ENCODE measurements around the gene PBX4.

The PBX4 gene

DNA sequence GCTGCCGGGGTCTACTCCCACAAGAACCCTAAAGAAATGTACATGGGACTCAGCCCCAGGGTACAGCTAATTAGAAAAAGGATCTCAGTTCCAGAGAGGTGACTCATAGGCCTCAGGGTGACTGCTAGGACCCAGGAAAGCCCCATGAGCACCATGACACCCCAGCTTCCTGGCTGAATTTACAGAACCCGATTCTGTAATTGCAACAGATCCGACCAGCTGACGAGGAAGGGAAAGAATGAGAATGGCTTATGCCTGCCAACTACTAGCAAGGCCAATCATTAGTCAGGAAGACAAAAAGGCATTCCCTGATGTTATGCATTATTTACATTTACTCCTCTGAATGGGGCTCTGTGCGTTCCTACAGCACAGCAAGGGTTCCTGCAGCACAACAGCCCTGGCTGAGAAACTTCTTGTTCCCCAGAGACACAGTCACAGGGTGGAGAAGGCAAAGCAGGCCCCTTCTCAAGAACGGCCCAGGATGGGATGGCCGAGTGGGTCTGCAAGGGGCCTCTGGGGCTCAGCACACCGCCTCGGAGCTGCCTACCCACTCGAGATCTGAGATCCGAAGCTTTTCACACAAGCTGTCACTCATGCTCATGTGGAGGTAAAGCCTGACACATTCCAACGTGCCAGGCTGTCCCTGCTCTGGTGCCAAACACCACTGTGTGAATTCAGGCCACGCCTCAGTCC lies 27.2 kb downstream of the PBX4 start:
- DNase-seq, result no peak

DNA sequence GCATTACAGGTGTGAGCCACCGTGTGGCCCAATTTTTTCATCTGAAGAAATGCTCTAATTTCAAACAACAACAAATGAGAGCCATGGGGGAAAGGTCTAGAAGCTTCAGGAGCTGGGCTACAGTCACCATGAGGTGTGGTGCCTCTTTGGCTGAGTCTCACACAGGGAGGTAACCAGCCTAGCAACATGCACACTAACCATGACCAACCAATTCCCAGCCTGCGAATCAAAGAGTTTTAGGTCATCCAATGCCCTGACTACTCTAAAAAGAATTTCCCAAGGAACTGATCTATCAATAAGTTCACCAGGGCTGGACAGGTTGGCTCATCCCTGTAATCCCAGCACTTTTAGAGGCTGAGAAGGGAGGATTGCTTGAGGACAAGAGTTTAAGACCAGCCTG lies 29.9 kb downstream of the PBX4 start:
- no peak for DNase-seq

DNA sequence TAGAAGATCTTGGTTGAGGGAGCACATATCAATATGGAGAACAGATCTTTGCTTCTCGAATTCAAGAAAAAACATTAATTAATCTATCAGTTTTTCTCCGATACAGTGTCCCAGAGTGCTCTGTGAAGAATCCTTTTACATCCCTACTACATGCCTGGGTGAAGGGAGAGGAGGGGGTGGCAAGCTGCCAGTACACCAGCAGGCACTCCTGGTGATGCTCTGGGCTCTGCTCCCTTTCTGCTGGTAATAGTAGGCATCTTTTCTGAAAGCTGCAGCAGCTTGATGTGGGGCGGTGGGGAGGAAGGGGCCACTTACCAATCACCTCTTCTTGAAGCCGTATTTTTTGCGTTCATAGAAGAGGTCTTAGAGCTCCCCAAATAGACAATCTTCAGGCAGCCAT lies 30.7 kb downstream of the PBX4 start:
- DNase-seq, result no peak

DNA sequence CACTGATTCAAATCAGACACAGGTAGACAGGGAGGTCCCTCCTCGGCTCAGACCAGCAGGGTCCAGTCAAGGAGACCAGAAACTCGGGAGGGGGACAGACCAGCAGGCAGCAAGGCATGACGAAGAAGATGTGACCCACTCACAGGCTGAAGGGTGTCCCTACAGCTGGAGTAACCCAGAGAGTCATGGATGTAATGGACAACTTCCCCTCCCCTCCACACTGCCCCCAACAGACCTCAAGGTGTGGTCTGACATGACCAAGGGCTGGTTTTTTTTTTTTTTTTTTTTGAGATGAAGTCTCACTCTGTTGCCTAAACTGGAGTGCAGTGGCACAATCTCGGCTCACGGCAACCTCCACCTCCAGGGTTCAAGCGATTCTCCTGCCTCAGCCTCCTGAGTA lies 34.1 kb downstream of the PBX4 start:
- no peak for DNase-seq

DNA sequence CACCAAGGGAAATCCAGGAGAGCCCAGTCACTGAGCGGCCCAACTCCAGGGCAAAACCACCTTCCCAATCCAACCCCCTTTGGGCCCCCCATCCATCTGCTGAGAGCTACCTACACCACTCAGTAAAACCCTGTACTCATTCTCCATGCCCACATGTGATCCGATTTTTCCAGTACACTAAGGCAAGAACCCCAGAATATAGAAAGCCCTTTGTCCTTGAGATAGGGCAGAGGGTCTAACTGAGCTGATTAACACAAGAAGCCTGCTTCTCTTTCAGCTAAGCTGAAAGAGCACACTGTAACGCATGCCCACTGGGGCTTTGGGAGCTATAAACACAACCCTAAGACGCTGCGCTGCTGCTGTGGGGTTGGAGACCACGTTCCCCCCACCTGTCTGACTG lies 36.0 kb downstream of the PBX4 start:
- DNase-seq, result no peak

DNA sequence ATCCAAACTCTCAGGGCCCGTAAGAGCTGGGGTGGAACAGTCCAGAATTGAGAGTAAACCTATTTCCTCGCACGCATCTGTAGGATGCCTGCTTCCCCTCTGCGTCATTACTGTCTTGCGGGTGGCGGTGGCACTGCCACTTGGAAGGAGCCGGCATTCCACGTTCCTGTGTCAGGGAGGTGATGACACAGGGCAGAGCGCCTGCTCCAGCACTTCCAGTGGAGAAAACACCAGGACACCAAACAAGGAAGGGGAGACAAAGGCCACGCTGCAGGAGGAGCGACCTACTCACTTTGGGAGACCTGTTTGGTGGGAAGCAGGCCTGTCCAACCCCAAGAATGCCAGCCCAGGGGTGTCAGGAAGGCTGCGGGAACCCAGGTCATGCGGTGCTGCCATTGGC lies 37.1 kb downstream of the PBX4 start:
- no peak for DNase-seq

DNA sequence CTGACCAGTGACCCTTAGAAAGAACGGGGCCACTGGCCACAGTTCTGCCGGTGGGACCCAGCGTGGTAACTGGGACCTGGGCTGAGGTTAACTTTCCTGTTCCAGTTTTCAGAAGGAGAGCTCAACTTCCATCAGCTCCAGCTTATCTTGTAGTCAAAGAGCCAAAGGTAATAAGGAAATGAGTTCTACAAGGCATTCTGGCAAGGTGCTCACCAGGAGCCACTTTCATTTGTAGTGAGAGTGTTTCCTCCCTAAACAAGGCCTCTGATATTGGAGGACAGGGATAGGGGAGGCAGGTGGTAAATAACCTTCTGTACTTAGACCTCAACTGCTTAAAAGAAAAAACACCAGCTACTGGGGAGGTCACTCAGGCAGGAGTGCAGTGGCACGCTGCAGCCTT lies 38.1 kb downstream of the PBX4 start:
- no peak for DNase-seq

DNA sequence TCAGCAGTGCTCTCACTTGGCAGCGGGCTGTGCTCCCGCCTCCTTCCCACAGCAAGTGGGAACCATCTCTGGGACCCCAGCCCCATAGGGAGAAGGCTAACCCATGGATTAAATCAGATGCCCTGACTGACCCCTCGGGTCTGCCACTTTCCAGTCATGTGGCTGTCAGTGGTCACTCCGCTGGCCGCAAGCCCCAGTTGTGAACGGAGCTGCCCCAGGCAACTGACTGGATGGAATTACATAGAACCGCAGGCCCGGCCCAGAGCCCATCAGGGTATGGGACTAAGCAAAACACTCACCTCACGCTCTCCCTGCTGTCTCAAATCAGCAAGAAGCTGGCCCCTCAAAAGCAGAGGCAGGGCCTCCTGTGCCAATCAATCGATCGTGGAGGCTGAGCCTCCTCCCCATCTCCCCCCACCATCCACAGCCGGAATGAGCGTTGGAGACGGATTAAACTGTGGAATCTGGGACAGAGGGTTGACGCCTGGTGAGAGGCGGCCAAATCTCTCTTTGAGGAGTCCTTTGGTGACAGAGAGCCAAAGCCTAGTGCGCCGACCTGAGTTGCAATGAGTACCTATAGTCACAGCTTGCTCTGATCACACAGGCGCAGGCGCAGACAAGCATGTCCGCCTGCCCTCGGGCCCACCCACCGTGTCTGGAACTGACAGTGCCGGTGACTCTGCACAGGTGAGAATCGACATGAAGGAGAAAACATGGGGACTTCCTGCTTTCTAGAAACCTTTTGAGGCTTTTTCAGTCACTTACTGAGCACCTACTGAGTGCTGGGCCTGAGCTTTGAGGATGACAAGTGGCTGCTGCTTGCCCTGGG lies 38.7 kb downstream of the PBX4 start:
- DNase-seq, result no peak

DNA sequence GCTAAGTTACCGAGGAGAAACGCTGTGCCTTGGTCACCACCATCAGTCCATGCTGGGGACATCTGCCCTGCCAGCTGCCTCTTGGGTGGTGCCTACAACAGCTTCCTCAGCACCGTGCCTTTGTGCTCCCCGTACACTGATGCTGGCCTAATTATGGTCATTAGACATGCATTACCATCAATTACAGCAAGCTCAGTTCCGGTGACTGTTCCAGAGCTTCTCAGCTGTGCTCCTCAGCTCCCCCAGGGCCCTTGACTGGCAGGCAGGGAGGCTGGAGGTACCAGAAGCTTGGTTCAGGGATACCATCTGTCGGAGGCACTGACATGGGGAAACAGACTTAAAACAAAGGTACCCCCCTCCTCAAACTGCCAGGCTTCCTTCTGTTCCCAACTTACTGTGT lies 40.2 kb downstream of the PBX4 start:
- no peak for DNase-seq

DNA sequence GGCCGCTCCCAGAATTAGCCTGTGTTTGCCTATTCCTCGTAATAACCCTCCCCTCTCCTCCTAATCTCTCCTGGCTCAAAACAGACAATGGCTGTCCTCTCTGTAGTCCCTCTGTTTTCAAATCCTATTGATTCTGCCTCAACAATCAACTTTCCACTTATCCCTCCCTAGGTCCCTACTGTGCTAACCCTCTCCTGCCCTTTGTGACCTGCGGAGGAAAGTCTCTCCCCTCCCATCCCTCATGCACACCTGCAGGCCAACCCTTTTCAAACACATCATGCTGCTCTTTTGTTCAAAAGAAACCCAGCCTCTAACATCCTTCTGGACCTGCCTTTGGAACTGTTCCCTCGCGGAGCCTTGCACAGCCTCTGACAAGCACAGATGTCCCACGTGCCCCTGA lies 43.1 kb downstream of the PBX4 start:
- no peak for DNase-seq

DNA sequence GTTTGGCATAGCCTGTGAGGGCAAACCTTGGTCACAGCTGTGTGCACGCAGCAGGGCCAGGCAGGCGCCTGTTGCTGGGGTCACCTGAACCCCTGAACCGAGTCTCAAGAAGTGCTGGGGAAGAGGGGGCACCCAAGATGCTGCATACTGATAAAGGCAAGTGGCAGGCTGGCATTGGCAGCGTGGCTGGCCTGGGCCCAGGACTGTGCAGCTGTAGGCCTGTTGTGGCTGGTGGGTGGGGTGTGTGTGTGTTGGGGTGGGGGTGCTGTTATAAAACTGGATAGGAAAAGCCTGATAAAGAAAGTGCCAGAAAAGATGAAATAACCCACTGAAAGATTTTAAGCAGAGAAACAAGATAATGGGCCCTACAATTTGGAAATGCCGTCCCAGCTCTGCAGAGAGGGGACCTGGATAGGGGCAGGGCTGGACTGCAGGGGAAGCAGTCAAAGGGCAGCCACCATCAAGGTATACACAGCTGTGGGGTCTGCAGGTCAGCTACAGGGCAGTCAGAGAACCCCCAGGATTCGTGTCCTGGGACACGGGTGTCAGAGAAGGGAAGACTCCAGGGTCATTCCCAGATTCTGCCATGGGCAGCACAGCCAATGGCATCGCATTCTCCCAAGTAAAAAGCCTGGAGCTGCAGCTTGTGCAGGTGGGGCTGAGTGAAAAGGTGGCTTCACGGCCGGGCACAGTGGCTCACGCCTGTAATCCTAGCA lies 47.3 kb downstream of the PBX4 start:
- no peak for DNase-seq

DNA sequence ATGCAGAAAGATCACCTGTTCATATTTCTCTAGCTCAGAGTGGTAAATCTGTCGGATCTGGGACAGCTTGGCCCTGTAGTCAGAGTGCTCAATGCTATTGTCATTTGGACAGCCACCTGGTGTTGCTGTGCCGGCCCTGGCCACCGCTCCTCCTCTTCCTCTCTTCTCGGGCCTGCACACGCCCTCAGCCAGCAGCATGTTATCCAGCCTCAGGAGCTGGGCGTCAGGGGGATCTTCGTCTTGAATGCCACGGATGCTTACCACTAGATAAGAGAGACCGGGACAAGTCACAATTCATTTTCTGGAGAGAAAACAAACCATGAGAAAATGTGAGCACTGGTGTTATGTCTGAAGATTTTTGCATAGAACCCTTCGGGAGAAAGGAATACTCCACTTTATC lies 47.9 kb downstream of the PBX4 start:
- no peak for DNase-seq

DNA sequence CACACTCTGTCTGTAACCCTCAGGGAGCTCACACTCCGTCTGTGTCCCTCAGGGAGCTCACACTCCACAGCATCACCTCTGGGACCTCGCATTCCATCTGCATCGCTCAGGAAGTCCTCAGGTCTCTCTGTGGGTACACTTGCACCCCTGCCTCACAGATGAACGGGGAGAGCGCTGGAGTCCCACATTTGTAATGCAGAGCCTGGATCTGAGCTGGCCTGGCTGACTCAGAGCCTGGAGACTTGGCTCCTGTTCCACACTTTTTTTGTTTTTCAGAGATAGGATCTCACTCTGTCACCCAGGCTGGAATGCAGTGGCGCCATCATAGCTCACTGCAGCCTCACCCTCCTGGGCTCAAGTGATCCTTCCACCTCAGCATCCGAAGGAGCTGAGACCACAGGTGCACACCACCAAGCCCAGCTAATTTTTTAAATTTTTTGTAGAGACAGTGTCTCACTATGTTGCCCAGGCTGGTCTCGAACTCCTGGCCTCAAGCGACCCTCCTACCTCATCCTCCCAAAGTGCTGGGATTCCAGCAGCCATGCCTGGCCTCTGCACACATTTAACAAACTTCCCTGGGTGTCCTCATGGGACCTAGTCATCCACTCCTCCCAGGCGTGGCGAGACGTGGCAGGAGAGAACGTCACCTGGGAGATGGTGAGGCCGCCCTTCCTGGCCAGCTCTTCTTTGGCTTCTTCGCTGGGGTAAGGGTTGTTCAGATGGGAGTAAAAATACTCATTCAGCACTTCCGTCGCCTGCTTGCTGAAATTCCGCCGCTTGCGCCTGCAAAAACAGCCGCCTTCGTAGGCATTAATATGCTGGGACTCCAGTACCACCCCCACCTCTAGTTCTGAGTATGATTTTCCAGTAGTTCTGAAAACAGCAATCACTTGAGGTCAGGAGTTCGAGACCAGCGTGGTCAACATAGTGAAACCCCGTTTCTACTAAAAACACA lies 49.4 kb downstream of the PBX4 start:
- no peak for DNase-seq

DNA sequence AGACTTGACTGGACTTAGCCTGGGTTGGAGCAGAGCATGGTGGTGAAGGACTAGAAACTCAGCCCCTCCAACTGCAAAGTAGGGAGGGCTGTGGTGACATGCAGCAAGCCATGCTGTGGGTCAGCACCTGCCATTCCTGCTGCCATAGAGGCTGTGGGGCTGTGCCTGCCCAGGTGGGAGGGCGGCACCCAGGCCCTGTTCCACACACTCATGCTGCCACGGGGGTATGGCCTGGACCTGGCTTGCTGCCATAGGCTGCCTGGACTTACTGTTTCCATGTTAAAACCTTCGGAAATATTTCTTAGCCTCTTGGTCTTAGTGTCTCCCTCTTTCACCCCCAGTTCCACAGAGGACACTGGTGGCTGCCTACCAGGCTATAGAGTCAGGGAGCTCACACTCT lies 51.1 kb downstream of the PBX4 start:
- DNase-seq, result no peak

DNA sequence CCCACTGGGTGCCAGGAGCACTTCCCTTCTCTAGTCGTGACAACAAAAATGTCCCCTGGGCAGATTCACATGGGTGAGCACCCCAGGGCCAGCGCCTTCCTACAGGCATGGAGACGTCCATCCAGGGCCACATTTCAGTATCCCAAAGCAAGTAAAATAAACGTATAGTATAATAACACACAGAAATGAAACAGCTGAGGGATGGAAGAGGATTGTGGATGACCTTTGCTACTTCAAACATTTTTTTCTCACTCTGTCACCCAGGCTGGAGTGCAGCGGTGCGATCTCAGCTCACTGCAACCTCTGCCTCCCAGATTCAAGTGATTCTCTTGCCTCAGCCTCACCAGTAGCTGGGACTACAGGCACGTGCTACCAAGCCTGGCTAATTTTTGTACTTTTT lies 52.2 kb downstream of the PBX4 start:
- no peak for DNase-seq

DNA sequence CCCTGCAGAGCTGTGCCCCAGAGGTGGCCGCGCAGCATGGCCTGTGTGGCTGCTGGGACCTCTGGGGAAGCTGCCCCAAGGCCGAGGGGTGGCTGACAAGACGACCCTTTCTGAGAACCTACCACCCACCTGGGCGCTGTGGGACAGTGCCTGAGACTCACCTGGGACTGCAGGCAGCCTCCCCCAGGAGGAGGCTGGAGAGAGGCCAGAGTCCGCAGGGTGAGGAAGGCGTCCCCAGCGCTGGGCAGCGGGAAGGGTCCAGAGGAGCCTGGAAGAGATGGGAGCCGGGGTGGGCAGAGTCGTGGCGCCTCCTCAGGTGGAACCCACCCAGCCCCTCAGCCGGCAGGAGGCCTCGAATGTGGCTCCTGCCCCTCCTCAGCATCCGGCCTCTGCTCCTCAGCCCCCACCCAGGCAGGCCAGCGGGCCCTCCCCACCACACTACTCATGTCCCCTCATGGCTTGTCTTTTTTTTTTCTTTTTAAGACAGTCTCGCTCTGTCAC lies 55.1 kb downstream of the PBX4 start:
- DNase-seq, result no peak

DNA sequence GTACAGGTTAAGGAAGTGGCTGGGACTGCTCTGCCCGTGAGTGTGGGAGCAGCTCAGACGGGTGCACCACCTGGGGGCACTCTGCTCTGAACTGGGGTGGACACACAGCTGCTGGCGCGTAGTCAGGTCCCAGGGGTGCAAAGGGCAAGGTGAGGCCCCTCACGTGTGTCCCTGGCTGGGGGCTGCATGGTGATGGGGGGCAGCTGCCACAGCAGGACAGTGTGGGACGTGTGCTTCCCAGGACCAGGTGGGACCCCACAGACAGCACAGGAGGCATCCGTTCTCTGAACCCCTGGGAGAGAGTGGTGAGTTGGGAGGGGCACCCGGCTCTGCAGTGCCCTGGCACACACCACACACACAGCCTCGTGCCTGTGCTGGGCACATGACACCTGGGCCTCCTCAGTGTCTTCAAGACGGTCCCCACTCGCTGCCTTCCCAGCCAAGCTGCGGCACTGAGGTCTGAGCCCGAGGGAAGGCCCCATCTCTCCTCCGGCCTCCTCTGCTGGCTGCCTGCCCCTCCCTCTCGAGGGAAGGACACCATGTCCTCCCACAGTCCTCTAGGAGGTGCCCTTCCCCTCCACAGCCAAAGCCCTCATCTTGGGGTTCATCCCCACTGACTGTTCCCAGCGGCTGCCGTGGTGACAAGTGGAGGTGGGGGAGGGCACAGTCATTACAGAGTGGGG lies 55.7 kb downstream of the PBX4 start:
- no peak for DNase-seq

DNA sequence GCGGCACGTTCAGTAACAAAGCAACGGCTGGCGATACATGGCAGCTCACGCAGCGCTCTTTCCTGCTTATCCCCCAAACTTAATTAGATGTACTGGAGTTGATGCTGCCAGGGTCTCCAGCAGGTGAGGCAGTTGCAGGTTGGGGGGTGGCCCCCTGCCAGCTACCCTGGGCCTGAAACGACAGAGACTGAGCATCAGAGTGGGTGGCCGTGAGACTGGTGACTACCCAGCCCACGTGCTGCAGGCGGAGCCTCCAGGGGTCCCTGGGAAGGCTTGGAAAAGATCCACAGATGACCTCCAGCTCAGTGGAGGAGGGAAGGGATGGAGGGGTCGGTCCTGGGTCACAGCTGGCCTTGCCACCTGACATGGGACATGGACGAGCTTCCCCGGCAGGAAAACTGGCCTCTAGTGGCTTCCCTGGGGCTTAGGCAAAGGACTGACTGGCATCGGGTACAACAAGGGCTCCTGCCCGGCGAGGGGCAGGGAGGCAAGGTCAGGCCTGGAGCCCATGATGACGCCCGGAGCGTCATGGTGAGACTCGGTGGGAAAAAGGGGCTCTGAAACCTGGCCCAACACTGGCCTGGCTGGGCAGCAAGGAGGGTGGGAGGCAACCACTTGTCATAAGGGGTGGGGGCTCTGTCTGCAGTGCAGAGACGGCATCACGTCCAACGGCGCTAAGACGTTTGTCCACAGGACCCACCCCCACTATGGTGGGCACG lies 56.4 kb downstream of the PBX4 start:
- no peak for DNase-seq

DNA sequence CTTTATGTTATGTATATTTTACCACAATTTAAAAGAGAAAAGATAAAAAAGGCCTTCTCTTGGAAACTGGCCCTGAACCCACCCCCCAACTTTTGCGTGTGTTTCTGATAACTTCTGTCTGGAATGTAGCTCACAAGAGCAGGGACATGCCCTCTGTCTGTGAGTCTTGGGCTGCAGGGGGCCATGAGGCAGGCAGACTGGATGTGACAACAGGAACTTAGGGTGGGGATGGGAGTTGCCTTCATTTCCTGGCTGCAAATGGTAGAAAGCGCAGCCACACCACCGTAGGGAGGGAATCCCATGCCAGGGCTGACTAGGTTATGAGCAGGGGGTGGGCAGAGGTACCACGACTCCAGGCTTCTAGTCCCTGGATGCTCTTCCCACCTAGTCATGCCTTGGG lies 58.6 kb downstream of the PBX4 start:
- DNase-seq, result no peak

DNA sequence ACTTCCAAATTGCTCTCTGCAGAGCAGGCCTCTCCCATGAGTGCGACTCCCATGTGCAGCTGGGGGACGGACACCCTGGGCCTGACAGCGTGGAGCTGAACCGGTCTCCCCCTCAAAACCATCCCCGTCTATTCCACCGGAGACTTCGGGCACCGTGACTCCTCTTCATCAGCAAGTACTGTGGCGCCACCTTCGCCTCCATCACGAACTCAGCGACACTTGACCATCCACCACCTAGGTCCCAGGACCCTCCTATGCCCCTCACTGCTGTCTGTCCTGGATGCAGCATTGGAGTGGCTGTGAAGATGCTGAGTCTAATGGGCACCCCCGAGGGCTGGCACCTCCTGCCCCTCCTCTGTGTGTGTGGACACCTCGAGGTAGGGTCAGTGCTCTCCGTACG lies 59.9 kb downstream of the PBX4 start:
- DNase-seq, result no peak

DNA sequence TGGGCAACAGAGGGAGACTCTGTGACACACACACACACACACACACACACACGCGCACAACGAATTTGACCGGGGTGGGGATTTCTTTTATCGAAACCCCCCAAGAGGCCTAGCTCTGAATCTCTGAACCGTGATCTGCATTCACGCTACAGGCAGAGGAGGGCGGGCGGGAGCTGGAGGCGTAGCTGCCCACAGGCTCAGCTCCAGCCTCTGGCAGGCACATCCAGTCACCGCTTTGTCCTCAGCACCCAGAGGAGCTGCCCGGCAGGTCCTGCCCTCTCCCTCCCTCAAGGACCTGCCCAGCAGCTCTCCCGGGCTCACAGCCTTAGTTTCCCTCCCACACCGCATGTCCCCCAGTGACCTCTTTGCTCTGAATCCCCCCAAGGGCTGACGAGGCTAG lies 60.4 kb downstream of the PBX4 start:
- no peak for DNase-seq
